ENCODE results near the gene ID2. TPM values are rescaled to one million over a fixed set of nuclear protein-coding genes. Genes with fewer than 3 reads are reported as not detected.

The ID2 gene
- total and polyA plus RNA-seq, 2 donors (not counting 1 experiment from before 2014, with no cell fraction given): 15.0 to 25.9 TPM

GRCh38 chr2:8669157-8669817, 12.6 kb upstream of the ID2 start:
- 82% methylated on average over 2 of the region's 3 CpGs for WGBS (ENCODE audit: insufficient coverage)
- Histone ChIP-seq H4K20me1 (ENCODE audit: control insufficient read depth, insufficient read depth, low read length, poor library complexity, severe bottlenecking) (no peaks in the 10 kb centered on the region), H3K4me3 (ENCODE audit: control extremely low read depth in 1 of 5, extremely low read depth in 1 of 5, insufficient read depth in 1 of 5, low read depth in 2 of 5, low read length in 4 of 5) (no peak overlapping the region), H3K9ac (ENCODE audit: low read length) (no peak overlapping the region), H3K4me2 (replicated peaks; ENCODE audit: low read depth, low read length, poor library complexity, severe bottlenecking) (no peak overlapping the region), H3K9me3 (ENCODE audit: control extremely low read depth in 1 of 3, control insufficient read depth in 2 of 3, insufficient read depth in 1 of 3, low read length in 2 of 3) (peaks cover under 1 to 9% (median 9%) of the 10 kb centered on the region in 3 donors), H3K27ac (ENCODE audit: low read length in 2 of 2) (no peak overlapping the region), H3K79me2 (ENCODE audit: control insufficient read depth, insufficient read depth, low read length) (no peaks in the 10 kb centered on the region), H3K27me3 (replicated peaks in 1 of 4; ENCODE audit: control extremely low read depth in 1 of 4, control insufficient read depth in 3 of 4, insufficient read depth in 4 of 4, low read length in 3 of 4) (peaks cover 0 to 24% (median 9%) of the 10 kb centered on the region in 4 experiments), H2AFZ (ENCODE audit: insufficient read depth, low read depth, low read length, poor library complexity, severe bottlenecking) (no peak overlapping the region), H3K36me3 (replicated peaks in 1 of 2; ENCODE audit: control extremely low read depth in 1 of 2, control insufficient read depth in 1 of 2, extremely low read depth in 1 of 2, insufficient read depth in 2 of 2, low read length in 1 of 2) (no peaks in the 10 kb centered on the region), H3K4me1 (ENCODE audit: control insufficient read depth in 2 of 2, insufficient read depth in 2 of 2, low read length in 2 of 2) (no peaks in the 10 kb centered on the region)
- no peaks in the 10 kb centered on the region for H3K4me1 Mint-ChIP-seq
- DNase-seq (no peak), ATAC-seq (ENCODE audit: low read depth) (no peak)
- intact Hi-C loops (cut with micrococcal nuclease): no loop called here
- POLR2A ChIA-PET: no interaction called here
- no peak overlapping the region for H3K27ac Mint-ChIP-seq
- no peak overlapping the region for H3K4me3 Mint-ChIP-seq
- TF ChIP-seq CTCF (IDR thresholded peaks at IDR 0.05) (no peak), EZH2 (IDR thresholded peaks at IDR 0.05; ENCODE audit: borderline replicate concordance, insufficient read depth, low read depth, low read length, poor library complexity, severe bottlenecking) (no peak)
- peaks cover 37% of the 10 kb centered on the region for H3K27me3 Mint-ChIP-seq
- CTCF ChIA-PET: interaction anchor here (1.4 kb wide), 1 partner anchor 15 kb away, joined by 3 read pairs; no protein-coding TSS in a partner anchor
- H3K9me3 Mint-ChIP-seq (ENCODE audit: insufficient read depth): peaks cover 2% of the 10 kb centered on the region

- WGBS (ENCODE audit: insufficient coverage): 87% methylated on average over 5 of the region's 7 CpGs
- POLR2A ChIA-PET: no interaction called here
- Mint-ChIP-seq H3K27me3 (peaks cover 41% of the 10 kb centered on the region), H3K27ac (no peak overlapping the region), H3K9me3 (ENCODE audit: insufficient read depth) (peaks cover 3% of the 10 kb centered on the region), H3K4me3 (no peak overlapping the region), H3K4me1 (no peaks in the 10 kb centered on the region)
- H2AFZ ChIP-seq (ENCODE audit: insufficient read depth, low read depth, low read length, poor library complexity, severe bottlenecking): no peak overlapping the region
- intact Hi-C loops (cut with micrococcal nuclease): no loop called here
- H3K9ac ChIP-seq (ENCODE audit: low read length): no peak overlapping the region
- no peak for DNase-seq
- H3K9me3 ChIP-seq (ENCODE audit: control extremely low read depth in 1 of 3, control insufficient read depth in 2 of 3, insufficient read depth in 1 of 3, low read length in 2 of 3): peaks cover 5 to 20% (median 15%) of the 10 kb centered on the region in 3 donors
- CTCF ChIA-PET: interaction anchor here (1.4 kb wide), 1 partner anchor 14 kb away, joined by 3 read pairs; no protein-coding TSS in a partner anchor
- no peak overlapping the region for H3K4me2 ChIP-seq (replicated peaks; ENCODE audit: low read depth, low read length, poor library complexity, severe bottlenecking)
- H4K20me1 ChIP-seq (ENCODE audit: control insufficient read depth, insufficient read depth, low read length, poor library complexity, severe bottlenecking): no peaks in the 10 kb centered on the region
- TF ChIP-seq CTCF (IDR thresholded peaks at IDR 0.05) (no peak), EZH2 (IDR thresholded peaks at IDR 0.05; ENCODE audit: borderline replicate concordance, insufficient read depth, low read depth, low read length, poor library complexity, severe bottlenecking) (no peak)
- no peaks in the 10 kb centered on the region for H3K4me1 ChIP-seq (ENCODE audit: control insufficient read depth in 2 of 2, insufficient read depth in 2 of 2, low read length in 2 of 2)
- H3K27me3 ChIP-seq (replicated peaks in 1 of 4; ENCODE audit: control extremely low read depth in 1 of 4, control insufficient read depth in 3 of 4, insufficient read depth in 4 of 4, low read length in 3 of 4): peaks cover 0 to 37% (median 15%) of the 10 kb centered on the region in 4 experiments
- no peak overlapping the region for H3K4me3 ChIP-seq (ENCODE audit: control extremely low read depth in 1 of 5, extremely low read depth in 1 of 5, insufficient read depth in 1 of 5, low read depth in 2 of 5, low read length in 4 of 5)
- H3K27ac ChIP-seq (ENCODE audit: low read length in 2 of 2): no peak overlapping the region
- H3K79me2 ChIP-seq (ENCODE audit: control insufficient read depth, insufficient read depth, low read length): no peaks in the 10 kb centered on the region
- ATAC-seq (ENCODE audit: low read depth): no peak
- no peaks in the 10 kb centered on the region for H3K36me3 ChIP-seq (replicated peaks in 1 of 2; ENCODE audit: control extremely low read depth in 1 of 2, control insufficient read depth in 1 of 2, extremely low read depth in 1 of 2, insufficient read depth in 2 of 2, low read length in 1 of 2)
Measured at GRCh38 chr2:8670580-8670979, 11.3 kb upstream of the ID2 start.

Measured in B cell (primary cell).